Measurements from ENCODE around the gene ANKRD9. TPM values are rescaled to one million over a fixed set of nuclear protein-coding genes. Genes with fewer than 3 reads are reported as not detected.

Gene ANKRD9
- total RNA-seq, 8 experiments from 2014 or later = 1.7 to 12.7 (median 7.6) TPM

DNA sequence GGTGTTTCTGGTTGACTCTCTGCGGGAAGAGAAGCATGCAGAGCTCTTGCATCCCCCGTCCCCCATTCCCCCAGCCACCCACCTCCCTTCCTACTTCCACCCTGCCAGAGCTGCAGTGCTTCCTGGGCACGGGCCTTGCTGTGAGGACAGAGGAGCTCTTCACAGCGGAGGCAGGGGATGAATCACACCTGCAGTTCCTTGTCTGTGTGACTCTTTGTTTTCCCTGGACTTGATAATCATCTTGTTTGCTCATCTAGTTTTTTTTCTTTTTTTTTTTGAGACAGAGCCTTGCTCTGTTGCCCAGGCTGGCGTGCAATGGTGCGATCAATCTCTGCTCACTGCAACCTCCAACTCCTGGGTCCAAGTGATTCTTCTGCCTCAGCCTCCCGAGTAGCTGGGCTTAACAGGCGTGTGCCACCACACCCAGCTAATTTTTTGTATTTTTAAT, 27.8 kb downstream of the ANKRD9 start:
- in situ Hi-C loops (cut with MboI; ENCODE audit: low pct_unique_long_range_greater_than_20kb in 2 of 9, low sequenced_read_pairs in 9 of 9, unreplicated experiment in 9 of 9) = no loop called here
- Histone ChIP-seq H3K4me3 (no peak overlapping the region), H3K4me1 (replicated peaks in 1 of 2) (no peaks in the 10 kb centered on the region), H3K27ac (no peak overlapping the region)
- ATAC-seq (replicated peaks in 6 of 8) = no peak
- WGBS, 10 experiments = 80 to 100% (median 100%) methylated on average over 1 to 4 of the region's 8 CpGs; no CpG with 5 or more reads in 5 of the 10 experiments

- WGBS, 10 experiments = 80 to 100% (median 100%) methylated on average over 1 of the region's 4 CpGs; no CpG with 5 or more reads in 3 of the 10 experiments
- in situ Hi-C loops (cut with MboI; ENCODE audit: low pct_unique_long_range_greater_than_20kb in 2 of 9, low sequenced_read_pairs in 9 of 9, unreplicated experiment in 9 of 9) = no loop called here
- Histone ChIP-seq H3K4me3 (no peak overlapping the region), H3K27ac (no peak overlapping the region), H3K4me1 (replicated peaks in 1 of 2) (no peaks in the 10 kb centered on the region)
- ATAC-seq (replicated peaks in 6 of 8) = no peak
These were observed 28.2 kb downstream of the ANKRD9 start for GRCh38 chr14:102481371-102481770.

DNA sequence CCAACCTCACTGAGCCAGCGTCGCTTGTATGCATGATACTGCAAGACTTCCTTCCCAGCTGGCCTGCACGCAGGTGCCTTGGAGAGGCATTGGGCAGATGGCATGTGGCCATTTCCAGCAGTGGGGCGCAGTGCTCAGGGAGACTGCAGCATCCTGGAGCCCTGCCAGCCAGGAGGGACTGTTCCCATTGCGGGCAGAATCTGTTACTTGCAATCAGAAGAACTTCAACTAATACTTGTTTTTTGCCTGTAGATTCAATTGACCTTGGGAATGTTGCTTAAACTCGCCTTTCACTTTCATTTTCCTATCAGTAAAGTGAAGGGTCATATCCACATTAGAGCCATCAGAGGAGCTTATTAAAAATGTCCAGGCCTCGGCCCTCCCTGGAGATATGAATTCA, 29.8 kb downstream of the ANKRD9 start:
- Histone ChIP-seq H3K4me1 (replicated peaks in 1 of 2) (no peaks in the 10 kb centered on the region), H3K27ac (no peak overlapping the region), H3K4me3 (no peak overlapping the region)
- 90 to 100% (median 100%) methylated on average over 1 to 6 of the region's 7 CpGs; no CpG with 5 or more reads in 2 of the 10 experiments for WGBS, 10 experiments
- no peak for ATAC-seq (replicated peaks in 6 of 8)
- in situ Hi-C loops (cut with MboI; ENCODE audit: low pct_unique_long_range_greater_than_20kb in 2 of 9, low sequenced_read_pairs in 9 of 9, unreplicated experiment in 9 of 9) = no loop called here

GRCh38 chr14:102479107-102479506, 30.5 kb downstream of the ANKRD9 start:
- ATAC-seq (replicated peaks in 6 of 8) = no peak
- in situ Hi-C loops (cut with MboI; ENCODE audit: low pct_unique_long_range_greater_than_20kb in 2 of 9, low sequenced_read_pairs in 9 of 9, unreplicated experiment in 9 of 9) = no loop called here
- 70 to 100% (median 93%) methylated on average over 1 to 2 of the region's 2 CpGs; no CpG with 5 or more reads in 1 of the 10 experiments for WGBS, 10 experiments
- no peaks in the 10 kb centered on the region for H3K4me1 ChIP-seq (replicated peaks in 1 of 2)
- H3K27ac ChIP-seq = no peak overlapping the region
- no peak overlapping the region for H3K4me3 ChIP-seq

- in situ Hi-C loops (cut with MboI; ENCODE audit: low pct_unique_long_range_greater_than_20kb in 2 of 9, low sequenced_read_pairs in 9 of 9, unreplicated experiment in 9 of 9) = no loop called here
- H3K27ac ChIP-seq = no peak overlapping the region
- H3K4me1 ChIP-seq (replicated peaks in 1 of 2) = no peaks in the 10 kb centered on the region
- ATAC-seq (replicated peaks in 6 of 8) = no peak
- H3K4me3 ChIP-seq = no peak overlapping the region
- 100% methylated on average over 2 to 4 of the region's 5 CpGs; no CpG with 5 or more reads in 7 of the 10 experiments for WGBS, 10 experiments
These were observed 34.6 kb downstream of the ANKRD9 start for GRCh38 chr14:102474934-102475333.

GRCh38 chr14:102473559-102473958, 36.0 kb downstream of the ANKRD9 start:
- no peaks in the 10 kb centered on the region for H3K4me1 ChIP-seq (replicated peaks in 1 of 2)
- no peak overlapping the region for H3K4me3 ChIP-seq
- ATAC-seq (replicated peaks in 6 of 8) = no peak
- H3K27ac ChIP-seq = no peak overlapping the region
- 82 to 100% (median 94%) methylated on average over 1 to 2 of the region's 2 CpGs; no CpG with 5 or more reads in 1 of the 10 experiments for WGBS, 10 experiments
- in situ Hi-C loops (cut with MboI; ENCODE audit: low pct_unique_long_range_greater_than_20kb in 2 of 9, low sequenced_read_pairs in 9 of 9, unreplicated experiment in 9 of 9) = no loop called here

DNA sequence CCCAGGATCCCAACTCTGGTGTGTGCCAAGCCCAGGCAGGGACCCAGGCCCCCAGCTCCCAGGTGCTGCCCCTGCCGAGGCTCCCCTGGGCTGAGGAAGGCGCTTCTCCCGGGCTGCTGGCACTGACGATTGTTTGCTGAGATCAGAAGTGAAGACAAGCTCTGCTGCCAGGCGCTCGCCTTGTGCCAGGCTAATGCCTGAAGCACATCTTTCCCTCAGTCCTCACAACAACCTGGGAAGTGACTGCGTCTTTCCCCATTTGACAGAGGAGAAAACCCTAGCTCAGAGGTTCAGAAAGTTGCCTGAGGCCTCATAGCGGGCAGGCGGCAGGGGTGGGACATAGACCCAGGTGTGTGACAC, 36.8 kb downstream of the ANKRD9 start:
- H3K27ac ChIP-seq = no peak overlapping the region
- no peaks in the 10 kb centered on the region for H3K4me1 ChIP-seq (replicated peaks in 1 of 2)
- no peak overlapping the region for H3K4me3 ChIP-seq
- WGBS, 10 experiments = 60 to 100% (median 97%) methylated on average over 1 to 5 of the region's 9 CpGs; no CpG with 5 or more reads in 4 of the 10 experiments
- peak in 1 of 8 experiments; percentile 78 for ATAC-seq (replicated peaks in 6 of 8)
- in situ Hi-C loops (cut with MboI; ENCODE audit: low pct_unique_long_range_greater_than_20kb in 2 of 9, low sequenced_read_pairs in 9 of 9, unreplicated experiment in 9 of 9) = no loop called here

GRCh38 chr14:102471921-102472790, 37.4 kb downstream of the ANKRD9 start:
- in situ Hi-C loops (cut with MboI; ENCODE audit: low pct_unique_long_range_greater_than_20kb in 2 of 9, low sequenced_read_pairs in 9 of 9, unreplicated experiment in 9 of 9) = no loop called here
- H3K4me3 ChIP-seq = no peak overlapping the region
- WGBS, 10 experiments = 78 to 100% (median 94%) methylated on average over 1 to 7 of the region's 8 CpGs; no CpG with 5 or more reads in 2 of the 10 experiments
- H3K27ac ChIP-seq = no peak overlapping the region
- peak in 1 of 8 experiments; percentile 79 for ATAC-seq (replicated peaks in 6 of 8)
- no peaks in the 10 kb centered on the region for H3K4me1 ChIP-seq (replicated peaks in 1 of 2)

DNA sequence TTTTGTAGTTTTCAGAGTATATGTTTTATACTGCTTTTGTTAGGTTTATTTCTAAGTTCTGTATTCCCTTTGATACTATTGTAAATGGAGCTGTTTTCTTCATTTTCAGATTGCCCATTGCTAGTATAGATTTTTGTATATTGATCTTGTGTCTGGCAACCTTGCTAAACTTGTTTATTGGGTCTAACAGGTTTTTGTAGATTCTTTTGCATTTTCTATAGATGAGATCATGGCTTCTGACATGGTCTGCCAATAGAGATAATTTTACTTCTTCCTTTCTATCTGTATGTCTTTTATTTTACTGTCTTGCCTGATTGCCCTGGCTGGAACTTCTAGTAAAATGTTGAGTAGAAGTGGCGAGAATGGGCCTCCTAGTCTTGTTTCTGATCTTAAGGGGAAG, 40.3 kb downstream of the ANKRD9 start:
- 83 to 100% (median 100%) methylated on average over 1 of the region's 1 CpG; no CpG with 5 or more reads in 3 of the 10 experiments for WGBS, 10 experiments
- H3K4me1 ChIP-seq (replicated peaks in 1 of 2) = no peaks in the 10 kb centered on the region
- ATAC-seq (replicated peaks in 6 of 8) = no peak
- in situ Hi-C loops (cut with MboI; ENCODE audit: low pct_unique_long_range_greater_than_20kb in 2 of 9, low sequenced_read_pairs in 9 of 9, unreplicated experiment in 9 of 9) = no loop called here
- H3K27ac ChIP-seq = no peak overlapping the region
- no peak overlapping the region for H3K4me3 ChIP-seq

DNA sequence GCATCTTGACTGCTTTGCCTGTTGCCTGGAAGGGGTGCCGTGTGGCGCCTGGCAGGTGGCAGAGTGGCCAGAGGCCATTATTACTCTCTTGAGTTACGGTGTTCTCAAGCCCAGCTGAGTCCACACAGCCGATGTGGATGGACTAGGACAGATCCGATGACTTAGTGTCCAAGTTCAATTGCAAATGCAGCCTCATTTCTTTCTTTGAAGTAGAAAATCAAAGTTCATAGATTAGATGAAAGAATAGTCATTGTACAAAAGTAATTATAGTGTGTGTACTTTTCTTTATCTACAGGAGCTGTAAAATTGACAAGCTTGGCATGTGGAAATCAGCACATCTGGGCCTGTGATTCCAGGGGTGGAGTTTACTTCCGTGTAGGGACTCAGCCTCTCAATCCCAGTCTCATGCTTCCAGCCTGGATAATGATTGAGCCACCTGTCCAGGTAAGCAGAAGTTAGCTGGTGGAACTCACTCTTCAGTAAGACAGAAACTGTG, 44.7 kb downstream of the ANKRD9 start:
- Histone ChIP-seq H3K4me1 (replicated peaks in 1 of 2) (peaks cover 7 to 13% of the 10 kb centered on the region in 2 donors), H3K4me3 (no peak overlapping the region), H3K27ac (no peak overlapping the region)
- in situ Hi-C loops (cut with MboI; ENCODE audit: low pct_unique_long_range_greater_than_20kb in 2 of 9, low sequenced_read_pairs in 9 of 9, unreplicated experiment in 9 of 9) = no loop called here
- peak in 1 of 8 experiments; percentile 26 for ATAC-seq (replicated peaks in 6 of 8)
- WGBS, 10 experiments = 72 to 93% (median 80%) methylated on average over 1 to 6 of the region's 6 CpGs; no CpG with 5 or more reads in 5 of the 10 experiments

DNA sequence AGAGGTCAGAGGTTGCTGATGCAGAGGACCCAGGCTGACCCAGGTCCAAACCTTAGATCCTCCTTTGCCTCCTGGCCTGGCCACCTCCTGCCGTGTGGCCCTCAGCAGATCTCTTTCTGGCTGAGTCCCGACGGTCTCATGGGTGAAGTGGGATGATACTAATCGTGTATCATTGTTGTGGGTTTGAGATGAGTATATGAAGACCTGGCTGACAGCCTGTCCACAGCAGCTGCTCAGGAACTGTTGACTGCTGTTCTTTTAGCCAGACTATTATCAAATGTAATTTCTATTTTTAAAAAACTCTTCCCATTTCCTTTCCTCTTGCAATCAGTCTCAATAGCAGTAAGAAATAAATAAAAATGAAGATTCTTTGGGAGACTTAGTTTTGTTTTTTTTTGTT, 45.6 kb downstream of the ANKRD9 start:
- no peak for ATAC-seq (replicated peaks in 6 of 8)
- WGBS, 10 experiments = 60 to 100% (median 85%) methylated on average over 1 to 4 of the region's 4 CpGs; no CpG with 5 or more reads in 5 of the 10 experiments
- H3K4me3 ChIP-seq = no peak overlapping the region
- in situ Hi-C loops (cut with MboI; ENCODE audit: low pct_unique_long_range_greater_than_20kb in 2 of 9, low sequenced_read_pairs in 9 of 9, unreplicated experiment in 9 of 9) = no loop called here
- peaks cover 7 to 13% of the 10 kb centered on the region in 2 donors for H3K4me1 ChIP-seq (replicated peaks in 1 of 2)
- H3K27ac ChIP-seq = no peak overlapping the region

DNA sequence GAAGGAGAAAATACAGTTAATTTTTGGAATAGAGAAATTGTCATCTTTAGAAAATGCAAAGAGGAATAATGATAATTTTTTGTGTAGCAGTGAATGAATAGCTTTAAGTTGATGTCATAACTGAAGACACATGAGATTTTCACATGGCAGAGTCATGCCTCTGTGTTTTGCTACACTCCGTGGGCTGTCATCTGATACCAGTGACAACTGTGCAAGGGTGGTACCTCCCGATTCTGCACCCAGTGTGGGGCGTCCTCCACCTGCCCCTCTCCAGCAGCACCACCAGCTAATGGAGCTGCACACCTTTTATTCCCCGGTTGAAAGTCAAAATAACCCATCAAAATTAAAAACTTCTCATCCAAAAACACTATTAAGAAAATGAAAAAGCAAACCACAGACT, 47.2 kb downstream of the ANKRD9 start:
- in situ Hi-C loops (cut with MboI; ENCODE audit: low pct_unique_long_range_greater_than_20kb in 2 of 9, low sequenced_read_pairs in 9 of 9, unreplicated experiment in 9 of 9) = no loop called here
- 0 to 92% (median 80%) methylated on average over 1 to 4 of the region's 4 CpGs; no CpG with 5 or more reads in 1 of the 10 experiments for WGBS, 10 experiments
- no peak overlapping the region for H3K27ac ChIP-seq
- ATAC-seq (replicated peaks in 6 of 8) = peak in 4 of 8 experiments; percentile 34 to 85 (median 68)
- H3K4me1 ChIP-seq (replicated peaks in 1 of 2) = peaks cover 7 to 13% of the 10 kb centered on the region in 2 donors
- H3K4me3 ChIP-seq = no peak overlapping the region

DNA sequence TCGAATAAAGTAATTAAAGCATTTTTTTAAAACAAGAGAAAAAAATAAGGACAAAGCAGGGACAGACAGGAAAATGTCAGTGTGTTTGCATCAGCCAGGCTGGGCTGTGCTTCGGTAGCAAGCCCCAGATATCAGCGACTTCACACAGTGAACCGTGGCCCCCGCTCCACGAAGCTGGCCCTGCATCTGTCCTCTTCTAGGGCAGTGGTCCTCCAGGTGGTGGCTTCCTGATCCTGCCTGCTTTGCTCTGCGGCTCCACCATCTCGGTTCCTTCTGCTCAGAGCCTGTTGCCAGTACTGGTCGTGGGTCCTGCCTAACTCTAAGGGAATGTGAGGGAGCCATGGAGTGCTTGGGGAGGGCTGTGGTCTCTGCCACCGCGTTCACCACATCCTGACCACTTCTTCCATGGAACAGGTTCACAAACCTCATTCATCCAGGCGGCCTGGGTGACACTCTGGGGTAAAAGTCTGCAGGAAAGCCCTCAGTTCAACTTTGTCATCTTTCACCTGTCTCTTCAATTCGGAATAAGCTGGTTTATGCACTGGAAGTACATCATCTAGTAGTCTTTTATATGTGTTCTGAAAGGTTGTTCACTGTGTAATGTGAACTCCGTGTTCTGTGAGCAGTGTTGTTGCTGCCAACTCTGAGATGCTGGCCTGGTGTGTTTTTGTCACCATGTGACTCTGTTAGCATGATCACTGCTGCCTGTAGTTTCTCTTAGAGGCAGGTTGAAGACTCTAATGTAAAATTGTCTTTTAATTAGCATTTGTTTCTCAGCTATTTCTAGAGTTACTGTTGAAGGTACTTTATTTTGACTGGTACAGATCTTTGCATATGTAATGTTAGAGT, 47.9 kb downstream of the ANKRD9 start:
- 39 to 87% (median 78%) methylated on average over 2 to 8 of the region's 14 CpGs; no CpG with 5 or more reads in 1 of the 10 experiments for WGBS, 10 experiments
- Histone ChIP-seq H3K4me3 (no peak overlapping the region), H3K27ac (peak overlapping the region; percentile 38 to 51), H3K4me1 (replicated peaks in 1 of 2) (peaks cover 7 to 13% of the 10 kb centered on the region in 2 donors)
- in situ Hi-C loops (cut with MboI; ENCODE audit: low pct_unique_long_range_greater_than_20kb in 2 of 9, low sequenced_read_pairs in 9 of 9, unreplicated experiment in 9 of 9) = no loop called here
- ATAC-seq (replicated peaks in 6 of 8) = peak; percentile 53 to 94 (median 68)

All from motor neuron (in vitro differentiated cells).